H9 (cell line): ENCODE data around the gene ENTR1. TPM values are rescaled to one million over a fixed set of nuclear protein-coding genes. Genes with fewer than 3 reads are reported as not detected.

Source experiments
- DNase-seq: peaks from one replicate; pipeline ENCODE4 v3.0.0-alpha.2; 2017
- H2AFZ ChIP-seq: one replicate; pipeline ENCODE4 v1.6.1; 2013; ENCODE audit warnings: mild to moderate bottlenecking, low read length, control low read depth, moderate library complexity
- H2AK5ac ChIP-seq: 2 replicates; pipeline ENCODE4 v1.6.1; 2013; ENCODE audit warnings: low read length, control low read depth, mixed read lengths; ENCODE audit not compliant: insufficient read length
- H2BK120ac ChIP-seq: one replicate; pipeline ENCODE4 v1.6.1; 2013; ENCODE audit warnings: low read depth, mild to moderate bottlenecking, low read length, control low read depth, inconsistent platforms; ENCODE audit not compliant: poor library complexity, severe bottlenecking
- H2BK12ac ChIP-seq: 2 replicates; pipeline ENCODE4 v1.6.1; 2013; ENCODE audit warnings: low read length, control low read depth, mixed read lengths, low read depth; ENCODE audit not compliant: insufficient read length
- H2BK15ac ChIP-seq: 2 replicates; pipeline ENCODE4 v1.6.1; 2013; ENCODE audit warnings: low read depth, low read length, control low read depth
- H2BK20ac ChIP-seq: one replicate; pipeline ENCODE4 v1.6.1; 2013; ENCODE audit warnings: low read depth, mild to moderate bottlenecking, low read length, control low read depth, inconsistent platforms; ENCODE audit not compliant: poor library complexity, severe bottlenecking
- H2BK5ac ChIP-seq: 2 replicates; pipeline ENCODE4 v1.6.1; 2013; ENCODE audit warnings: low read length, control low read depth, mixed read lengths; ENCODE audit not compliant: insufficient read length
- H3K14ac ChIP-seq: 2 replicates; pipeline ENCODE4 v1.6.1; 2013; ENCODE audit warnings: low read length, control low read depth; ENCODE audit not compliant: insufficient read depth
- H3K18ac ChIP-seq: 2 replicates; pipeline ENCODE4 v1.6.1; 2013; ENCODE audit warnings: low read depth, mild to moderate bottlenecking, mixed read lengths, low read length, control low read depth; ENCODE audit not compliant: insufficient read length
- H3K23ac ChIP-seq: 2 replicates; pipeline ENCODE4 v1.6.1; 2013; ENCODE audit warnings: low read length, control low read depth, mixed read lengths, low read depth; ENCODE audit not compliant: insufficient read length
- H3K23me2 ChIP-seq: 2 replicates; pipeline ENCODE4 v1.6.1; 2013; ENCODE audit warnings: low read depth, mild to moderate bottlenecking, mixed read lengths, low read length, control low read depth; ENCODE audit not compliant: insufficient read length, poor library complexity, severe bottlenecking
- H3K27ac ChIP-seq: 2 replicates; pipeline ENCODE4 v1.5.1; 2013; ENCODE audit warnings: low read length, control low read depth, mixed read lengths, low read depth; ENCODE audit not compliant: insufficient read length
- H3K27me3 ChIP-seq: 2 replicates; pipeline ENCODE4 v1.6.1; 2013; ENCODE audit warnings: low read length, control low read depth, inconsistent platforms; ENCODE audit not compliant: insufficient read depth
- H3K4ac ChIP-seq: 2 replicates; pipeline ENCODE4 v1.6.1; 2013; ENCODE audit warnings: low read depth, mild to moderate bottlenecking, control low read depth, inconsistent platforms, low read length, moderate library complexity
- H3K4me1 ChIP-seq: 2 replicates; pipeline ENCODE4 v1.6.1; 2013; ENCODE audit warnings: low read length, control low read depth, inconsistent platforms; ENCODE audit not compliant: insufficient read depth
- H3K4me2 ChIP-seq: 2 replicates; pipeline ENCODE4 v1.6.1; 2013; ENCODE audit warnings: low read length, control low read depth, mixed read lengths; ENCODE audit not compliant: insufficient read length, insufficient read depth
- H3K56ac ChIP-seq: 2 replicates; pipeline ENCODE4 v1.6.1; 2013; ENCODE audit warnings: low read depth, mild to moderate bottlenecking, mixed read lengths, low read length, control low read depth; ENCODE audit not compliant: insufficient read length
- H3K79me1 ChIP-seq: 2 replicates; pipeline ENCODE4 v1.6.1; 2013; ENCODE audit warnings: low read depth, mild to moderate bottlenecking, moderate library complexity, low read length, control low read depth, inconsistent platforms; ENCODE audit not compliant: insufficient read depth, poor library complexity, severe bottlenecking
- H3K79me2 ChIP-seq: 2 replicates; pipeline ENCODE4 v1.6.1; 2013; ENCODE audit warnings: low read length, control low read depth, inconsistent platforms; ENCODE audit not compliant: insufficient read depth
- H3K9ac ChIP-seq: 2 replicates; pipeline ENCODE4 v1.6.1; 2013; ENCODE audit warnings: low read length, control low read depth, mixed read lengths; ENCODE audit not compliant: insufficient read length; ENCODE audit errors: extremely low read depth
- H3K9me3 ChIP-seq: one replicate; pipeline ENCODE4 v1.6.1; 2013; ENCODE audit warnings: low read depth, low read length, inconsistent platforms; ENCODE audit not compliant: control insufficient read depth
- H3T11ph ChIP-seq: one replicate; pipeline ENCODE4 v1.6.1; 2013; ENCODE audit warnings: mild to moderate bottlenecking, low read length, control low read depth, inconsistent platforms
- H4K20me1 ChIP-seq: one replicate; pipeline ENCODE4 v1.6.1; 2013; ENCODE audit not compliant: control insufficient read depth, insufficient read length, insufficient read depth
- H4K5ac ChIP-seq: 2 replicates; pipeline ENCODE4 v1.6.1; 2013; ENCODE audit warnings: low read depth, mild to moderate bottlenecking, mixed read lengths, low read length, control low read depth; ENCODE audit not compliant: insufficient read length
- H4K8ac ChIP-seq: replicated peaks from 2 replicates; pipeline ENCODE4 v1.6.1; 2013; ENCODE audit warnings: low read length, control low read depth, mixed read lengths, low read depth; ENCODE audit not compliant: insufficient read length
- H4K91ac ChIP-seq: 2 replicates; pipeline ENCODE4 v1.6.1; 2013; ENCODE audit warnings: low read depth, mild to moderate bottlenecking, moderate library complexity, mixed read lengths, low read length, control low read depth; ENCODE audit not compliant: insufficient read length
- H3K27ac Mint-ChIP-seq, 3 experiments: 2 replicates in 2 of 3; 3 replicates in 1 of 3; pipeline ENCODE4 v1.8.0; 2020 to 2021; ENCODE audit warnings: mixed read lengths in 3 of 3, mild to moderate bottlenecking in 1 of 3, moderate library complexity in 1 of 3
- H3K27me3 Mint-ChIP-seq: 2 replicates; pipeline ENCODE4 v1.8.0; 2021; ENCODE audit warnings: low read depth, mild to moderate bottlenecking, moderate library complexity, mixed read lengths
- H3K36me3 Mint-ChIP-seq, 3 experiments: 2 replicates in 2 of 3; 3 replicates in 1 of 3; pipeline ENCODE4 v1.8.0; 2020 to 2021; ENCODE audit warnings: low read depth in 3 of 3, mixed read lengths in 3 of 3; ENCODE audit not compliant: insufficient read depth in 1 of 3
- H3K4me1 Mint-ChIP-seq, 2 experiments: 2 replicates each; pipeline ENCODE4 v1.8.0; 2020; ENCODE audit warnings: mixed read lengths in 2 of 2
- H3K4me3 Mint-ChIP-seq, 2 experiments: 2 replicates in 1 of 2; 3 replicates in 1 of 2; pipeline ENCODE4 v1.8.0; 2020 to 2021; ENCODE audit warnings: mild to moderate bottlenecking in 2 of 2, mixed read lengths in 2 of 2, moderate library complexity in 1 of 2
- H3K9me3 Mint-ChIP-seq, 2 experiments: 2 replicates in 1 of 2; 3 replicates in 1 of 2; pipeline ENCODE4 v1.8.0; 2020; ENCODE audit warnings: mild to moderate bottlenecking in 2 of 2, mixed read lengths in 2 of 2, moderate library complexity in 1 of 2
- WGBS: extraction: QIAGEN DNeasy Blood & Tissue Kit; methylation state at CpG from one replicate; pipeline ENCODE4 v1.1.7; 2013; ENCODE audit warnings: missing lambda C conversion rate, low lambda C conversion rate, mixed read lengths; ENCODE audit not compliant: insufficient read length; ENCODE audit errors: extremely low coverage; 5-methylcytosine and 5-hydroxymethylcytosine counted together
- total RNA-seq: library from RNA; stranded (reverse); gene quantifications from 2 replicates; pipeline ENCODE4 v1.2.1, GENCODE V29; 2021
- TF ChIP-seq, protein P1 (sequence below): fragments of 200-600 bp; sonication (generic); conservative IDR thresholded peaks from 3 replicates; pipeline ENCODE4 v1.8.0; 2021; ENCODE audit warnings: antibody characterized with exemption, mild to moderate bottlenecking

ENTR1 gene
- total RNA-seq, 1 experiment from 2014 or later = 108 TPM

DNA sequence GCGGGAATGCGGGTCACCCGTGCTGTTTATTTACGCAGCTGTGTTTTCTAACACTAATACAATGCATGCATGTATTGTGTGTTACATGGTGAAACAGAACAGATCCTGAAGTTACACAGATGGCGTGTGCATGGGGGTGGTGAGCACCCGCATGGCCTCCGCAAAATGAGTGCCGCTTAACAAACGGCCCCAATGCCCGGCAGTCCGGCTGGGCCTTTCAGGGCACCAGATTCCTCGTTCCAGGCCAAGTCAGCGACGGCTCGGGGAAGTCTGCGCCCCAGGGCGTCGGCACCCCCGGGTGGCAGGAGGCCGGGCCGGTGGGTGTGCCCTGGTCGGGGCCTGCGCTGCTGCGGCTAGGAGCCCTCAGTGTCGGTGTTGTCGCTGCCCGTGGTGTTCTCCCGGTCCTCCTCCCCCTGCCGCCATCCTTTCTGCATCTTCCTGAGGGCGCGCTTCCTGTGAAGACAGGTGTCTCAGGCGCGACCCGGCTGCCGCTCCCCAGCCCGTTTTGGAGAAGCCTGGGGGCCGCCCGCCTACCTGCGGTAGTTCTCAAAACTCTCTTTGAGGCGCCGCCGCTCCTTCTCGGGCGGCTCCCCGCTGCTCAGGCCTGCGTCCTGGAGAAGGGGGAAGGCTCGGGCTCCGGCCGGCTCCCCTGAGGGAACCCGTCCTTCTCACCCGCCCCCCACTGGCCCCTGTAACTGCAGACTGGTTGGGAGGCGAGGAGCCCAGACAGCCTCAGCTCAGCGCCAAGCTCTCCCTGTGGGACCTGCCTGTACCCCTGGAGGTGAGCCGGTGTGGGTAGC lies 46.3 kb downstream of the ENTR1 start:
- Histone ChIP-seq H4K8ac (no peak overlapping the region), H3K23ac (no peak overlapping the region), H3K56ac (no peak overlapping the region), H3K14ac (no peak overlapping the region), H2BK12ac (no peak overlapping the region), H3T11ph (no peak overlapping the region), H3K18ac (no peak overlapping the region), H3K9ac (no peak overlapping the region), H3K4ac (no peak overlapping the region), H4K91ac (no peak overlapping the region), H2BK15ac (no peak overlapping the region), H3K23me2 (no peaks in the 10 kb centered on the region), H3K4me1 (no peaks in the 10 kb centered on the region), H4K20me1 (no peaks in the 10 kb centered on the region), H3K27ac (no peak overlapping the region), H4K5ac (no peak overlapping the region), H2AFZ (no peak overlapping the region), H3K79me2 (no peaks in the 10 kb centered on the region), H3K79me1 (no peaks in the 10 kb centered on the region), H3K4me2 (no peak overlapping the region), H2AK5ac (no peak overlapping the region), H2BK120ac (no peak overlapping the region), H3K27me3 (no peaks in the 10 kb centered on the region), H2BK5ac (no peak overlapping the region), H2BK20ac (no peak overlapping the region), H3K9me3 (no peaks in the 10 kb centered on the region)
- WGBS = no CpG with 5 or more reads among the region's 54 CpGs
- TF ChIP-seq, protein P1, sequence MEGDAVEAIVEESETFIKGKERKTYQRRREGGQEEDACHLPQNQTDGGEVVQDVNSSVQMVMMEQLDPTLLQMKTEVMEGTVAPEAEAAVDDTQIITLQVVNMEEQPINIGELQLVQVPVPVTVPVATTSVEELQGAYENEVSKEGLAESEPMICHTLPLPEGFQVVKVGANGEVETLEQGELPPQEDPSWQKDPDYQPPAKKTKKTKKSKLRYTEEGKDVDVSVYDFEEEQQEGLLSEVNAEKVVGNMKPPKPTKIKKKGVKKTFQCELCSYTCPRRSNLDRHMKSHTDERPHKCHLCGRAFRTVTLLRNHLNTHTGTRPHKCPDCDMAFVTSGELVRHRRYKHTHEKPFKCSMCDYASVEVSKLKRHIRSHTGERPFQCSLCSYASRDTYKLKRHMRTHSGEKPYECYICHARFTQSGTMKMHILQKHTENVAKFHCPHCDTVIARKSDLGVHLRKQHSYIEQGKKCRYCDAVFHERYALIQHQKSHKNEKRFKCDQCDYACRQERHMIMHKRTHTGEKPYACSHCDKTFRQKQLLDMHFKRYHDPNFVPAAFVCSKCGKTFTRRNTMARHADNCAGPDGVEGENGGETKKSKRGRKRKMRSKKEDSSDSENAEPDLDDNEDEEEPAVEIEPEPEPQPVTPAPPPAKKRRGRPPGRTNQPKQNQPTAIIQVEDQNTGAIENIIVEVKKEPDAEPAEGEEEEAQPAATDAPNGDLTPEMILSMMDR = peak; percentile 4; the same call in 1 of the 3 replicates
- Mint-ChIP-seq H3K4me3 (peak overlapping the region; percentile 64 to 82; a peak in 4 of 5 replicates), H3K4me1 (peaks cover 3 to 5% of the 10 kb centered on the region in 2 experiments; a peak in 1 of 4 replicates), H3K36me3 (peaks cover 0 to 10% (median 0%) of the 10 kb centered on the region in 3 experiments; a peak in 3 of 7 replicates), H3K27me3 (peaks cover 1% of the 10 kb centered on the region; the same call in 1 of the 2 replicates), H3K27ac (no peak overlapping the region), H3K9me3 (no peaks in the 10 kb centered on the region)
- no peak for DNase-seq
